A549 (cell line): ENCODE results near the gene C19orf53.

Experiments used
- BHLHE40 ChIP-seq: IDR thresholded peaks from 2 replicates; pipeline ENCODE4 v1.6.1; 2012; ENCODE audit warnings: low read depth, low read length, inconsistent platforms
- CTCF ChIP-seq: fragments of >200 bp; sonication (Bioruptor Twin); formaldehyde crosslinking; IDR thresholded peaks from 3 replicates; pipeline ENCODE4 v1.5.1; 2016
- EP300 ChIP-seq, 2 experiments: fragments of >200 bp; sonication (Bioruptor Twin); formaldehyde crosslinking; IDR thresholded peaks; 2 replicates in 1 of 2; 3 replicates in 1 of 2; pipeline ENCODE4 v1.6.1; 2016 to 2017
- MAX ChIP-seq: IDR thresholded peaks from 2 replicates; pipeline ENCODE4 v1.6.1; 2012
- MAZ ChIP-seq: fragments of 150-350 bp; IDR thresholded peaks from 2 replicates; pipeline ENCODE4 v1.6.1; 2014; ENCODE audit warnings: antibody characterized with exemption, low read depth, low read length, borderline replicate concordance
- PBX3 ChIP-seq: IDR thresholded peaks from 2 replicates; pipeline ENCODE4 v1.6.1; 2012
- POLR2A ChIP-seq: IDR thresholded peaks from 2 replicates; pipeline ENCODE4 v1.6.1; 2012; ENCODE audit warnings: mild to moderate bottlenecking, low read length
- POLR2AphosphoS2 ChIP-seq: conservative IDR thresholded peaks from 2 replicates; pipeline ENCODE4 v1.6.1; 2012; ENCODE audit warnings: low read length, improper control_type of control experiment, inconsistent platforms
- RAD21 ChIP-seq, 2 experiments: fragments of >200 bp in 1 of 2; sonication (Bioruptor Twin) in 1 of 2; formaldehyde crosslinking in 1 of 2; IDR thresholded peaks in 1 of 2; conservative IDR thresholded peaks in 1 of 2; 2 replicates in 1 of 2; 3 replicates in 1 of 2; pipeline ENCODE4 v1.6.1; 2012 to 2018; ENCODE audit warnings: inconsistent platforms in 1 of 2
- TFCP2L1 ChIP-seq: fragments of 250-450 bp; sonication (Bioruptor Pico); IDR thresholded peaks from 2 replicates; pipeline ENCODE4 v1.5.0; 2021; ENCODE audit warnings: mild to moderate bottlenecking
- USF2 ChIP-seq: fragments of 450-650 bp; IDR thresholded peaks from 2 replicates; pipeline ENCODE4 v1.6.1; 2014; ENCODE audit warnings: antibody characterized with exemption

GRCh38 chr19:13765395-13766094, 8.7 kb upstream of the C19orf53 start:
- TF ChIP-seq USF2 (no peak), MAZ (no peak), POLR2AphosphoS2 (no peak), CTCF (no peak), EP300 (IDR thresholded peaks at IDR 0.05) (no peak), BHLHE40 (0 out of 2 replicates have a peak, but pooled peaks have one; percentile 19), MAX (0 out of 2 replicates have a peak, but pooled peaks have one; percentile 20), TFCP2L1 (no peak), POLR2A (no peak), RAD21 (conservative IDR thresholded peaks at IDR 0.05 in 1 of 2, IDR thresholded peaks at IDR 0.05 in 1 of 2) (no peak), PBX3 (no peak)
